SIG-M5 treated with dmso at 0.1 percent for 504 hours (cell line): Measurements from ENCODE around the gene TALDO1.

Experiments used
- DNase-seq: peaks from one replicate; lab custom pipeline; 2025; ENCODE audit not compliant: unreplicated experiment; lab: John Stamatoyannopoulos, UW

TALDO1 gene

DNA sequence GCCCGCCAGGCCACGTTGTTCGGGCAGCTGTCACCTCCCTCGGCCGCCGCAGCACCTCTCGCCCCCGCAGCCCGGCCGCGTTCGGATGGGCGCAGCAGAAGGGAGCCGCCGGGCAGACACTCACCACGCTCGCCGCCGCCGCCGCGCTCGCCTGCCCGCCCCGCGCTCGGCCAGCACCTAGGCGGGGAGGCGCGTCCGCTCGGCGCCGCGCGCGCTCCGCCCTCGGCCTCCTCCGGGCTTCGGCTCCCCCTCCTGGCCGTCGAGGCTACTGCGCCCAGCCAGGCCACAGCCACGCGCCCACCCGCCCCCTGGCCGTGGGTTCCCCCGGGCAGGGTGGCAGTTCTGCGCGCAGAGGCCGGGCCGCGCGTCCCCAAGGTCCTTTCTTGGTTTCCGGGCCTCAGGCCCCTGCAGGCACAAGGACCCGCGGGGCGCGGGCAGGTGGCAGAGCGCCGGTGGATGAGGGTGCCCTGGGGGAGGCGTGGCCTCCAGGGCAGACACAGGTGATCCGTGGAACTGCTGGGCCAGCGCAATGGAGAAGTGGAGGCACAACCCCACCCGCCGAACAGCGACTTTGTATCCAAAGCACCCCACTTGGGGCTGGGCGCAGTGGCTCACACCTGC lies 50.9 kb downstream of the TALDO1 start, which contains the start of gene SLC25A22:
Gene SLC25A22, minus strand, starts transcription at position 189 of the 621 bp plus-strand sequence. CDS start 3,275 bp downstream, outside the sequence.
- peak; percentile 54 for DNase-seq

DNA sequence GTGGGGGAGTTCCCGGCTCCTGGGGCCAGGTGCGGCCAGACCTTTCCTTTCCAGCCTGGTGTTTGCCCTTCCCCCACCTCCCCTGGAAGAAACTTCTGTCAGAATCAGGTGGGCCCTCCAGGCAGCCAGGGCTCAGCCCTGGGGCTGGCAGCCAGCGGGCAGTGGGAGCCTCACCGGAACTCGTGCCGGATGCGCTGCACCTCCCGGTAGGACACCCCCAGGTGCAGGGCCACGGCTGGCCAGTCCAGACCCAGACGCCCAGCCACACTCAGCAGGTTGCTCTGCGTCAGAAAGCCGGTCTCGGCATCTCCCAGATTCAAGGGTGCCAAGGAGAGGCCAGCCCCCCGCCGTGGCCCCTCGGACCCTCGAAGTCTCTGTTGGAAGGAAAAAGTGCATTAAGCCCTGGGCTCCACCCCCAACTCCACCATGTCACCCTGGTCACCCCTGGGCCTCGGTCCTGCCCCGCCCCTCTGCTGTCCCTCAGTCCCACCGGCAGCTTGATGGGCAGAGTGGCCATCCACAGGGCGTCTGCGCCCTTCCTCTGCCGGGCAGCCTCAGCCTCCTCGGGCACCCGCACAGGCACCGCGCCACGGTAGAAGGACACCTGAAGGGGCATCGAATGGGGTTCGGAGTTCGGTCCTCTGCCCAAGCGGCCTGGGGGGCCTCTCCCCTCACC lies 52.5 kb downstream of the TALDO1 start:
- no peak for DNase-seq

GRCh38 chr11:800473-800872 lies 53.2 kb downstream of the TALDO1 start:
- DNase-seq: no peak

DNA sequence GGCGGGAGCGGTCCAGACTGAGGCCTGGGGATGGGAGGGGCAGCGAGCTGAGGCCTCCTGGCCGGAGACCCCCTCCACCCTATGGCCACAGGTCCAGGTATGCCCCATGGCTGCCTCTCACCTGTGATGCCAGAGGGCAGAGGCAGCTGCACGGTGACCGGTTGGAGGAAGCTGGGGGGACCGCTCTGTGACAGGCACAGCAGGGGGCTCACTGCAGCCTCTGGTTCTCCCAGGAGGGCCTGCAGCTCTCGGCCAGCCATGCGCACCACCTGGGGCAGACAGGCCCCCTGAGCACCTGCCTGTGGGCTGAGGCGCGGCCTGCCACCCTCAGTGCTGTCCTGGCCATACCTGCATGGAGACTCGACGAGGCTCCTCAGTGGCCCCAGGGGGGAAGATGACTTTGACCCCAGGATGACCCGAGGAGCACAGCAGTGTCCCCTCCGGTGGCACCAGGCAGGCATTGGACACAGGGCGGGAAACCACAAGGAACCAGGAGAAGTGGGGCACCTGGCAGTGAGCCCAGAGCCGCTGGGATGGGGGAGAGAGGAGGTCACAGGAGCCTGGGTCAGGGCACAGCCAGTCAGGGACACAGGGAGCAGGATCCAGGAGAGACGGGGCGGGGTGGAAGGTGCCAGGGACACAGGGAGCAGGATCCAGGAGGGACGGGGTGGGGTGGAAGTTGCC lies 54.0 kb downstream of the TALDO1 start:
- DNase-seq: no peak

- DNase-seq: no peak
These were observed 54.9 kb downstream of the TALDO1 start for GRCh38 chr11:802018-802617.

GRCh38 chr11:802693-803466 lies 55.6 kb downstream of the TALDO1 start:
- DNase-seq: no peak

GRCh38 chr11:803467-803742 lies 56.1 kb downstream of the TALDO1 start:
- no peak for DNase-seq

- DNase-seq: no peak
These were observed 56.7 kb downstream of the TALDO1 start for GRCh38 chr11:803770-804598.

DNA sequence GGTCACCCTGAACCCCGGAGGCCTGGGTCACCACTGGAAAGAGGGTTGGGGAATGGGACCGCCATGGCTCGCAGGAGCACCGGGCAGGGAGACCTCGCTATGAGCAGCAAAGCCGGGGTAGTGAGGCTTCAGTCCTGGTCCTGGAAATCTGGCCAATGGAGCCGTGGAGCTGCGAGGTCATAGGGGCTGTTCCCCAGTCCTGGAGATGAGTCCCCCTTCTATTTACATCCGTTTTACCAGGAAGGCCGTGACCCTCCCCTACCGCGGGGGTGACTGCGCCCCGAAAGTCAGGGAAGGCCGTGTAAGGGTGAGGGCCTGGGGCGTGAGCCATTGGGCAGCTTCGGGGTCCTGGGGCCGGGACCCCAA lies 57.3 kb downstream of the TALDO1 start:
- DNase-seq: no peak

DNA sequence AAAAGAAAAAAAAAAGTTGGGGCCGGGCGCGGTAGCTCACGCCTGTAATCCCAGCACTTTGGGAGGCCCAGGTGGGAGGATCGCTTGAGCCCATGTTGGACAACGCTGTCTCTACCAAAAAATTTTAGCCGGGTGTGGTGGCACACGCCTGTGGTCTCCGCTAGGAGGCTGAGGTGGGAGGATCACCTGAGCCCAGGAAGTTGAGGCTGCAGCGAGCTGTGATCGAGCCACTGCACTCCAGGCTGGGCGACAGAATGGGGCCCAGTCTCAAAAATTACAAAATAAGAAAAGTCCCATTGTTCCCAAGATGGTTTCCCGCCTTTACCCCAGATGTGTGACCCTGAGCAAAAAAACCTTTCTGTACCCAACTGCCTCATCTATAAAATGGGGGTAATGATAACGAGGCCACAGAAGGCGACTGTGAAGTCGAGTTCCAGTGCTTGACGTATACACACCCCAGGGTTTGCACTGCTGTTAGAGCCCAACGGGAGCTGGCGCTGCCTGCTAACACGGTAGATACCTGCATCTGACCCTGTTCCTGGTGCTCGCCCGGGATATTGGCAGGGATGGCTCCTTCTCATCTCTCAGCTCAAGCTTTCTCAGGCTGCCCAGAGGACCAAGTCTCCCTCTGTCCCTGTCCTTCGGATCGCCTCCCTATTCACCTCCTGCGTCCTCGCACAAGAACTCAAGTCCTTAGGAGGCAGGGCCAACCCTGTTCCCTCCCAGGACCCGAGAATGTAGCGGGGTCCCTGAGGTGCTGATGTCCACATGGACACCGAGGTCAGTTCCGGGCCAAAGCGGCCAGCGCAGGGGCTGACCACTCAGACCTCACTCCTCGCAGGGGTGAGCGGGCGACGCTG lies 61.4 kb downstream of the TALDO1 start:
- DNase-seq: no peak

- peak; percentile 85 for DNase-seq
These were observed 62.2 kb downstream of the TALDO1 start, which contains the start of gene RPLP2 for GRCh38 chr11:809287-810039. RPLP2 (plus strand) TSS chr11:809967; CDS start chr11:810235, 268 bp downstream.

DNA sequence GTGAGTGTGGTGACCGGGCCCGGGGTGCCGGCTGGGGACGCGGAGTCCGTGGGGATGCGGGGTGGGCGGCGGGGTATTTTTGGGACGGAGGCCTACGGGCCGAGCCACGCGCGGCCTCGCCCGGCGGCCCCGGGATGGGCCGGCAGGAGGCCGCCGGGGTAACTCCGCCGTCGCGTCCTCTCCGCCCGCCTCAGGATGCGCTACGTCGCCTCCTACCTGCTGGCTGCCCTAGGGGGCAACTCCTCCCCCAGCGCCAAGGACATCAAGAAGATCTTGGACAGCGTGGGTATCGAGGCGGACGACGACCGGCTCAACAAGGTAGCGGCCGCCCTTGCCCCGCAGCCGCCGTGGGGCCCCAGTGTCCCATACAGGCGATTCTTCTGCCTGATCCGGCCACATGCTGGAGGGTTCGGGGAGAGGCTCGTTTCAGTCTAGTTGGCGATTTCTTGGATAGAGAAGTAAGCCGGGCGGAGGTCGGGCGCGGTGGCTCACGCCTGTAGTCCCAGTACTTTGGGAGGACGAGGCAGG lies 62.8 kb downstream of the TALDO1 start:
- DNase-seq: no peak

DNA sequence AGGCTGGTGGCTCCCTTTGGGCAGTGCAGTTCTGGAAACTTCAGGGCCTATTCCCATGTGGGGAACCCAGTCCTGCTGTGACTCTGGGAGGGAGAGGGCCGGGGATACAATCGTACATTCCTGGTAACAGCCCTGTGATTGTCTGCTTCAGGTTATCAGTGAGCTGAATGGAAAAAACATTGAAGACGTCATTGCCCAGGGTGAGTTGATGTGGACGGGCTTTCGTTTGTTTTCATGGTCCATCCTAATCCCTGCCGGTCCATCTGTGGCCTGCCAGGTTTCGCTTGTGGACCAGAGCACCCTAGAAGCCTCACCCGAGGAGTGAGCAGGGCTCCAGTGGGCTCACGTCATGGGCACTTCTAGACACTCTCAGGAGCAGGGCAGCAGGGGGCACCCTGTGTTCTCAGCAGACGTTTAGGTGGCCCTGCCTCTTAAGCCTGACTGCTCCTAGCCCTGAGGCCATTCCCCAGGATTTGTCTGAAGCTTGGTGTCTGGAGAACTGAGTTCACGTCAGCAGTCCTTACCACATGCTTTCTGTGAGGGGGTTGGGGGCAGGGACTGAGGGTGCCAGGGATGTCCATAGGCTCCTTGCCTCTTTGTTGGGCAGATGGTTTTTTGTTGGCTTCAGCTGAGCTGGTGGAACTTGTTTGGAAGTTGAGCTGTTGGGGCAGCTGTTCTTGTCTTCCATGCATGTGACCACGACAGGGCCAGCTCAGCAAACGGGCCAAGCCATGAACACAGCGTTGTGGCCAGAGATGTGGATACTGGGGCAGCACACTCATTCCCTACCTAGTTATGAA lies 64.4 kb downstream of the TALDO1 start:
- no peak for DNase-seq

- no peak for DNase-seq
These were observed 65.1 kb downstream of the TALDO1 start for GRCh38 chr11:812390-812789.

GRCh38 chr11:813072-813455 lies 65.8 kb downstream of the TALDO1 start:
- no peak for DNase-seq

DNA sequence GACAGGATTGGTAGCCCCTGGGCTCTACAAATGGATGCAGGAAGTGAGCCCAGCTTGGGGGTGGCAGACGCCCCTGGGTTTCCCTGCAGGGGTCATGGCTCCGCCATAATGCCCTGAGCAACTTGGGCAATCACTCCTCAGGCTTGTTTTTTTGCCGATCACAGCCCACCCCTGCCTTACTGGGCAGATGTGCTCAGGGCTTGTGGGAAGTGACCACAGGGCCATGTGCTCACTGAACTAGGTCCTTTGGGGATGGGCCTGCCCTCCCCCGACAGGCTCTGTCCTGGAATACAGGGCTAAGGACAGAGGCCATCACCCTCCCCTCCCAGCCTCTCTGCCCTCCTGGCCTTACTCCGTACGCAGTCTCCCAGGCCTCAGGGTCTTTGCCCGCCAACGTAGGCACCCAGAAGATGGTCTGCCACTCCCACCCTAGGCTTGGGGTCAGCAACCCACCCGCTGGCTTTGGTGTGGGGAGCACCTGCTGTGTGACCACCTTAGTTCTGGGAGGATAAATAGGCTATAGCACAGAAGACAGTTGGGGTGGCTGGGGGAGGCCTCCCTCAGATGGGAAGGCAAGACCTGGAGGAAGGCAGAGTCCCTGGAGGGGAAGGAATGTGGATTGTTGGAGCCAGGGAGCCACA lies 66.3 kb downstream of the TALDO1 start:
- no peak for DNase-seq
